HepG2 (cell line): ENCODE data around the gene BIRC2. TPM values are rescaled to one million over a fixed set of nuclear protein-coding genes. Genes with fewer than 3 reads are reported as not detected.

ENCODE experiments used
- KLF16 ChIP-seq, 2 experiments: sonication (generic) in 1 of 2; formaldehyde crosslinking in 1 of 2; IDR thresholded peaks; 2 replicates each; pipeline versions ENCODE4 v1.6.1 to v1.8.0; 2016 to 2023; ENCODE audit warnings: missing genetic modification reagents in 2 of 2, missing compliant biosample characterization in 1 of 2
- MIER2 ChIP-seq: IDR thresholded peaks from 2 replicates; pipeline ENCODE4 v1.6.1; 2016; ENCODE audit warnings: missing biosample characterization, missing genetic modification reagents
- RBFOX2 ChIP-seq: fragments of 200-400 bp; formaldehyde crosslinking; IDR thresholded peaks from 2 replicates; pipeline ENCODE4 v1.6.1; 2017; ENCODE audit warnings: low read depth, mild to moderate bottlenecking, low read length
- RERE ChIP-seq: IDR thresholded peaks from 2 replicates; pipeline ENCODE4 v1.6.1; 2016; ENCODE audit warnings: low read depth, missing genetic modification reagents, missing compliant biosample characterization
- ZNF3 ChIP-seq: IDR thresholded peaks from 2 replicates; pipeline ENCODE4 v1.7.0; 2017; ENCODE audit warnings: inconsistent platforms
- ZNF337 ChIP-seq: sonication (generic); formaldehyde crosslinking; IDR thresholded peaks from 2 replicates; pipeline ENCODE4 v1.5.1; 2020; ENCODE audit warnings: missing genetic modification reagents, low read depth, mild to moderate bottlenecking, borderline replicate concordance
- ZNF788 ChIP-seq: sonication (generic); formaldehyde crosslinking; IDR thresholded peaks from 2 replicates; pipeline ENCODE4 v1.5.0; 2020; ENCODE audit warnings: mild to moderate bottlenecking, missing genetic modification reagents, borderline replicate concordance
- polyA plus RNA-seq, 8 experiments: library from polyadenylated mRNA; depleted of rRNA in 3 of 8; stranded (reverse) in 7 of 8; unstranded in 1 of 8; fragments of >200 nt; fragmentation: Illumina TruSeq in 4 of 8; extraction: Trizol in 4 of 8; gene quantifications; 2 replicates each; pipeline versions ENCODE4 v1.2.1 to v1.2.3, GENCODE V29; 2011 to 2016; ENCODE audit warnings: low read depth in 4 of 8, missing spikeins in 1 of 8, mixed read lengths in 1 of 8; ENCODE audit not compliant: insufficient read depth in 1 of 8
- total RNA-seq, 5 experiments: library from RNA; depleted of rRNA; stranded (reverse); fragments of >200 nt; fragmentation: Illumina TruSeq; extraction: Trizol; gene quantifications; 2 replicates each; pipeline ENCODE4 v1.2.3, GENCODE V29; 2016; ENCODE audit warnings: low read depth in 1 of 5
- TF ChIP-seq, protein P1 (sequence below): sonication (generic); formaldehyde crosslinking; IDR thresholded peaks from 2 replicates; pipeline ENCODE4 v1.4.0; 2020; ENCODE audit warnings: mild to moderate bottlenecking, missing genetic modification reagents
- TF ChIP-seq, protein P2 (sequence below): sonication (generic); formaldehyde crosslinking; IDR thresholded peaks from 2 replicates; pipeline ENCODE4 v1.4.0; 2020; ENCODE audit warnings: mild to moderate bottlenecking, missing genetic modification reagents
- TF ChIP-seq, protein P3 (sequence below): sonication (generic); formaldehyde crosslinking; IDR thresholded peaks from 2 replicates; pipeline ENCODE4 v1.5.0; 2020; ENCODE audit warnings: mild to moderate bottlenecking, missing genetic modification reagents, borderline replicate concordance

The BIRC2 gene
- total and polyA plus RNA-seq, 2 of the 13 experiments (the other 11 are each of a cell fraction or from before 2014, with no cell fraction given) = 61.7 to 62.2 TPM

DNA sequence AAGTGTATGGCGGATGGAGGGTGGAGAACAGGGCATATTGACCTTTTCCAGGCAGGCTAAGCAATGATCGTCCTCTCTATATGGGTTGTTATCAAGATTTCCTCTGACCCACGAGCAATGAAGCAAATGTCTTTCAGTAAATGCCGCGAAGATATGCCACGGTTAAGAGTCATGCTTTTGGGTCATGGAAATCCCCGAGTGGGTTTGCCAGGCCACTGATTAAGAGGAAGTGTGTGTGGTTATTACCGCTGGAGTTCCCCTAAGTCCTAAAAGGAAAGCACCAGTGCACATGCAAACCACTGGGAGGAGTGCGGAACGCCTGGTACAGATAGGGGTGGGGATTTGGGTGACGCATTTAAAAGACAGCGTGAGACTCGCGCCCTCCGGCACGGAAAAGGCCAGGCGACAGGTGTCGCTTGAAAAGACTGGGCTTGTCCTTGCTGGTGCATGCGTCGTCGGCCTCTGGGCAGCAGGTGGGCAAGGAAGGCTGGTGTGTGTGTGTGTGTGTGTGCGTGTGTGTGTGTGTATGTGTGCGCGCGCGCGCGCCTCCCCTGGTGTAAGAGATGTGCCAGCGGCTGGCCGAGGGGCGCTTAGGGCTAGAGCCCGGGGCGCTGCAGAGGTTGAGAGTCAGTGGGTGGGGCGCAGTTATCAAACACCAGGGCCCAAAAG lies 29.8 kb upstream of the BIRC2 start, which contains the start of gene BIRC3 (continued):
- TF ChIP-seq RERE (CRISPR knock-in tag) = no peak
- TF ChIP-seq KLF16 (CRISPR knock-in tag; IDR thresholded peaks at IDR 0.05) = no peak
- TF ChIP-seq ZNF788 (CRISPR knock-in tag) = peak; percentile 63; the same call in 1 of the 2 replicates
- TF ChIP-seq, protein P1, sequence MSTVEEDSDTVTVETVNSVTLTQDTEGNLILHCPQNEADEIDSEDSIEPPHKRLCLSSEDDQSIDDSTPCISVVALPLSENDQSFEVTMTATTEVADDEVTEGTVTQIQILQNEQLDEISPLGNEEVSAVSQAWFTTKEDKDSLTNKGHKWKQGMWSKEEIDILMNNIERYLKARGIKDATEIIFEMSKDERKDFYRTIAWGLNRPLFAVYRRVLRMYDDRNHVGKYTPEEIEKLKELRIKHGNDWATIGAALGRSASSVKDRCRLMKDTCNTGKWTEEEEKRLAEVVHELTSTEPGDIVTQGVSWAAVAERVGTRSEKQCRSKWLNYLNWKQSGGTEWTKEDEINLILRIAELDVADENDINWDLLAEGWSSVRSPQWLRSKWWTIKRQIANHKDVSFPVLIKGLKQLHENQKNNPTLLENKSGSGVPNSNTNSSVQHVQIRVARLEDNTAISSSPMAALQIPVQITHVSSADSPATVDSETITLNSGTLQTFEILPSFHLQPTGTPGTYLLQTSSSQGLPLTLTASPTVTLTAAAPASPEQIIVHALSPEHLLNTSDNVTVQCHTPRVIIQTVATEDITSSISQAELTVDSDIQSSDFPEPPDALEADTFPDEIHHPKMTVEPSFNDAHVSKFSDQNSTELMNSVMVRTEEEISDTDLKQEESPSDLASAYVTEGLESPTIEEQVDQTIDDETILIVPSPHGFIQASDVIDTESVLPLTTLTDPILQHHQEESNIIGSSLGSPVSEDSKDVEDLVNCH (CRISPR knock-in tag) = no peak
- TF ChIP-seq, protein P2, sequence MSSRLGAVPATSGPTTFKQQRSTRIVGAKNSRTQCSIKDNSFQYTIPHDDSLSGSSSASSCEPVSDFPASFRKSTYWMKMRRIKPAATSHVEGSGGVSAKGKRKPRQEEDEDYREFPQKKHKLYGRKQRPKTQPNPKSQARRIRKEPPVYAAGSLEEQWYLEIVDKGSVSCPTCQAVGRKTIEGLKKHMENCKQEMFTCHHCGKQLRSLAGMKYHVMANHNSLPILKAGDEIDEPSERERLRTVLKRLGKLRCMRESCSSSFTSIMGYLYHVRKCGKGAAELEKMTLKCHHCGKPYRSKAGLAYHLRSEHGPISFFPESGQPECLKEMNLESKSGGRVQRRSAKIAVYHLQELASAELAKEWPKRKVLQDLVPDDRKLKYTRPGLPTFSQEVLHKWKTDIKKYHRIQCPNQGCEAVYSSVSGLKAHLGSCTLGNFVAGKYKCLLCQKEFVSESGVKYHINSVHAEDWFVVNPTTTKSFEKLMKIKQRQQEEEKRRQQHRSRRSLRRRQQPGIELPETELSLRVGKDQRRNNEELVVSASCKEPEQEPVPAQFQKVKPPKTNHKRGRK (CRISPR knock-in tag) = no peak
- TF ChIP-seq, protein P3, sequence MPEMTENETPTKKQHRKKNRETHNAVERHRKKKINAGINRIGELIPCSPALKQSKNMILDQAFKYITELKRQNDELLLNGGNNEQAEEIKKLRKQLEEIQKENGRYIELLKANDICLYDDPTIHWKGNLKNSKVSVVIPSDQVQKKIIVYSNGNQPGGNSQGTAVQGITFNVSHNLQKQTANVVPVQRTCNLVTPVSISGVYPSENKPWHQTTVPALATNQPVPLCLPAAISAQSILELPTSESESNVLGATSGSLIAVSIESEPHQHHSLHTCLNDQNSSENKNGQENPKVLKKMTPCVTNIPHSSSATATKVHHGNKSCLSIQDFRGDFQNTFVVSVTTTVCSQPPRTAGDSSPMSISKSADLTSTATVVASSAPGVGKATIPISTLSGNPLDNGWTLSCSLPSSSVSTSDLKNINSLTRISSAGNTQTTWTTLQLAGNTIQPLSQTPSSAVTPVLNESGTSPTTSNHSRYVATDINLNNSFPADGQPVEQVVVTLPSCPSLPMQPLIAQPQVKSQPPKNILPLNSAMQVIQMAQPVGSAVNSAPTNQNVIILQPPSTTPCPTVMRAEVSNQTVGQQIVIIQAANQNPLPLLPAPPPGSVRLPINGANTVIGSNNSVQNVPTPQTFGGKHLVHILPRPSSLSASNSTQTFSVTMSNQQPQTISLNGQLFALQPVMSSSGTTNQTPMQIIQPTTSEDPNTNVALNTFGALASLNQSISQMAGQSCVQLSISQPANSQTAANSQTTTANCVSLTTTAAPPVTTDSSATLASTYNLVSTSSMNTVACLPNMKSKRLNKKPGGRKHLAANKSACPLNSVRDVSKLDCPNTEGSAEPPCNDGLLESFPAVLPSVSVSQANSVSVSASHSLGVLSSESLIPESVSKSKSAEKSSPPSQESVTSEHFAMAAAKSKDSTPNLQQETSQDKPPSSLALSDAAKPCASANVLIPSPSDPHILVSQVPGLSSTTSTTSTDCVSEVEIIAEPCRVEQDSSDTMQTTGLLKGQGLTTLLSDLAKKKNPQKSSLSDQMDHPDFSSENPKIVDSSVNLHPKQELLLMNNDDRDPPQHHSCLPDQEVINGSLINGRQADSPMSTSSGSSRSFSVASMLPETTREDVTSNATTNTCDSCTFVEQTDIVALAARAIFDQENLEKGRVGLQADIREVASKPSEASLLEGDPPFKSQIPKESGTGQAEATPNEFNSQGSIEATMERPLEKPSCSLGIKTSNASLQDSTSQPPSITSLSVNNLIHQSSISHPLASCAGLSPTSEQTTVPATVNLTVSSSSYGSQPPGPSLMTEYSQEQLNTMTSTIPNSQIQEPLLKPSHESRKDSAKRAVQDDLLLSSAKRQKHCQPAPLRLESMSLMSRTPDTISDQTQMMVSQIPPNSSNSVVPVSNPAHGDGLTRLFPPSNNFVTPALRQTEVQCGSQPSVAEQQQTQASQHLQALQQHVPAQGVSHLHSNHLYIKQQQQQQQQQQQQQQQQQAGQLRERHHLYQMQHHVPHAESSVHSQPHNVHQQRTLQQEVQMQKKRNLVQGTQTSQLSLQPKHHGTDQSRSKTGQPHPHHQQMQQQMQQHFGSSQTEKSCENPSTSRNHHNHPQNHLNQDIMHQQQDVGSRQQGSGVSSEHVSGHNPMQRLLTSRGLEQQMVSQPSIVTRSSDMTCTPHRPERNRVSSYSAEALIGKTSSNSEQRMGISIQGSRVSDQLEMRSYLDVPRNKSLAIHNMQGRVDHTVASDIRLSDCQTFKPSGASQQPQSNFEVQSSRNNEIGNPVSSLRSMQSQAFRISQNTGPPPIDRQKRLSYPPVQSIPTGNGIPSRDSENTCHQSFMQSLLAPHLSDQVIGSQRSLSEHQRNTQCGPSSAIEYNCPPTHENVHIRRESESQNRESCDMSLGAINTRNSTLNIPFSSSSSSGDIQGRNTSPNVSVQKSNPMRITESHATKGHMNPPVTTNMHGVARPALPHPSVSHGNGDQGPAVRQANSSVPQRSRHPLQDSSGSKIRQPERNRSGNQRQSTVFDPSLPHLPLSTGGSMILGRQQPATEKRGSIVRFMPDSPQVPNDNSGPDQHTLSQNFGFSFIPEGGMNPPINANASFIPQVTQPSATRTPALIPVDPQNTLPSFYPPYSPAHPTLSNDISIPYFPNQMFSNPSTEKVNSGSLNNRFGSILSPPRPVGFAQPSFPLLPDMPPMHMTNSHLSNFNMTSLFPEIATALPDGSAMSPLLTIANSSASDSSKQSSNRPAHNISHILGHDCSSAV (CRISPR knock-in tag) = no peak
- no peak for TF ChIP-seq MIER2 (CRISPR knock-in tag)
- peak; percentile 52; the same call in 1 of the 2 replicates for TF ChIP-seq RBFOX2
- no peak for TF ChIP-seq ZNF3 (CRISPR knock-in tag)
- 0 out of 2 replicates have a peak, but pooled peaks have one; percentile 65 for TF ChIP-seq ZNF337 (CRISPR knock-in tag)
